ENCODE data around the gene TAS2R38.

GRCh38 chr7:142010952-142011548 lies 37.5 kb upstream of the TAS2R38 start:
- no peak for TF ChIP-seq CTCF (IDR thresholded peaks at IDR 0.05)
- TF ChIP-seq POLR2A (IDR thresholded peaks at IDR 0.05) = no peak
